Suprapubic skin (tissue), 4 donors: Measurements from ENCODE around the gene JPH3. TPM values are rescaled to one million over a fixed set of nuclear protein-coding genes. Genes with fewer than 3 reads are reported as not detected.

ENCODE experiments used
- DNase-seq, 2 donors: peaks; one replicate each; pipeline ENCODE4 v3.0.0-alpha.2; 2019; ENCODE audit warnings: low spot score in 2 of 2
- H3K27ac ChIP-seq: fragments of 200-600 bp; sonication (generic); one replicate; pipeline ENCODE4 v1.5.1; 2019
- H3K27me3 ChIP-seq: fragments of 200-600 bp; sonication (generic); one replicate; pipeline ENCODE4 v1.5.1; 2019
- H3K36me3 ChIP-seq: fragments of 200-600 bp; sonication (generic); one replicate; pipeline ENCODE4 v1.5.1; 2019
- H3K4me1 ChIP-seq: fragments of 200-600 bp; sonication (generic); one replicate; pipeline ENCODE4 v1.5.1; 2019
- H3K4me3 ChIP-seq: fragments of 200-600 bp; sonication (generic); one replicate; pipeline ENCODE4 v1.5.1; 2019; ENCODE audit warnings: mild to moderate bottlenecking
- H3K9me3 ChIP-seq: fragments of 200-600 bp; sonication (generic); one replicate; pipeline ENCODE4 v1.5.1; 2019
- CTCF ChIP-seq, 2 donors: fragments of 200-600 bp in 1 of 2; fragments of 450-650 bp in 1 of 2; sonication (generic) in 1 of 2; IDR thresholded peaks; one replicate each; pipeline ENCODE4 v1.5.1; 2016 to 2019; ENCODE audit warnings: antibody characterized with exemption in 2 of 2, mild to moderate bottlenecking in 1 of 2, moderate library complexity in 1 of 2
- EP300 ChIP-seq: sonication (generic); formaldehyde crosslinking; IDR thresholded peaks from one replicate; pipeline ENCODE4 v1.6.1; 2017; ENCODE audit warnings: antibody characterized with exemption
- POLR2A ChIP-seq, 2 donors: fragments of 450-650 bp; IDR thresholded peaks; one replicate each; pipeline ENCODE4 v1.6.1; 2017; ENCODE audit warnings: antibody characterized with exemption in 2 of 2, mild to moderate bottlenecking in 2 of 2, moderate library complexity in 2 of 2
- POLR2AphosphoS5 ChIP-seq, 3 donors: sonication (generic); formaldehyde crosslinking; IDR thresholded peaks; one replicate each; pipeline ENCODE4 v1.6.1; 2017; ENCODE audit warnings: antibody characterized with exemption in 3 of 3
- WGBS: methylation state at CpG from one replicate; pipeline ENCODE4 v1.1.5; 2018; 5-methylcytosine and 5-hydroxymethylcytosine counted together
- total RNA-seq, 4 donors: library from RNA; depleted of rRNA; stranded (reverse); fragments of >200 nt; gene quantifications; one replicate each; pipeline ENCODE4 v1.1.0, GENCODE V29; 2016

Gene JPH3
- total RNA-seq, 4 donors from 2014 or later: not detected

GRCh38 chr16:87647431-87648185 lies 45.3 kb downstream of the JPH3 start:
- no peaks in the 10 kb centered on the region for H3K9me3 ChIP-seq
- H3K27me3 ChIP-seq: peaks cover 41% of the 10 kb centered on the region
- H3K27ac ChIP-seq: no peak overlapping the region
- no peaks in the 10 kb centered on the region for H3K36me3 ChIP-seq
- WGBS: 58% methylated on average over 8 of the region's 33 CpGs
- H3K4me3 ChIP-seq: no peak overlapping the region
- peaks cover 6% of the 10 kb centered on the region for H3K4me1 ChIP-seq
- no peak for DNase-seq
- TF ChIP-seq EP300 (no peak), CTCF (IDR thresholded peaks at IDR 0.05) (no peak), POLR2AphosphoS5 (IDR thresholded peaks at IDR 0.05) (no peak), POLR2A (IDR thresholded peaks at IDR 0.05) (no peak)

- no peaks in the 10 kb centered on the region for H3K36me3 ChIP-seq
- H3K4me1 ChIP-seq: peaks cover 6% of the 10 kb centered on the region
- H3K27me3 ChIP-seq: peaks cover 41% of the 10 kb centered on the region
- H3K27ac ChIP-seq: no peak overlapping the region
- WGBS: 37% methylated on average over 23 of the region's 23 CpGs
- TF ChIP-seq CTCF (IDR thresholded peaks at IDR 0.05): no peak
- no peak for TF ChIP-seq POLR2AphosphoS5 (IDR thresholded peaks at IDR 0.05)
- no peak for TF ChIP-seq POLR2A (IDR thresholded peaks at IDR 0.05)
- TF ChIP-seq EP300: no peak
- H3K4me3 ChIP-seq: no peak overlapping the region
- DNase-seq: no peak
- H3K9me3 ChIP-seq: no peaks in the 10 kb centered on the region
Observed at GRCh38 chr16:87648236-87648635, 45.9 kb downstream of the JPH3 start.

GRCh38 chr16:87648698-87649487 lies 46.6 kb downstream of the JPH3 start:
- H3K4me1 ChIP-seq: peaks cover 6% of the 10 kb centered on the region
- H3K4me3 ChIP-seq: no peak overlapping the region
- WGBS: 71% methylated on average over 20 of the region's 29 CpGs
- peaks cover 41% of the 10 kb centered on the region for H3K27me3 ChIP-seq
- H3K27ac ChIP-seq: no peak overlapping the region
- TF ChIP-seq POLR2A (IDR thresholded peaks at IDR 0.05) (no peak), CTCF (IDR thresholded peaks at IDR 0.05) (no peak), POLR2AphosphoS5 (IDR thresholded peaks at IDR 0.05) (no peak), EP300 (no peak)
- H3K9me3 ChIP-seq: no peaks in the 10 kb centered on the region
- H3K36me3 ChIP-seq: no peaks in the 10 kb centered on the region
- DNase-seq: no peak

- Histone ChIP-seq H3K36me3 (no peaks in the 10 kb centered on the region), H3K27ac (no peak overlapping the region), H3K4me3 (no peak overlapping the region), H3K9me3 (no peaks in the 10 kb centered on the region), H3K4me1 (peaks cover 6% of the 10 kb centered on the region), H3K27me3 (peaks cover 58% of the 10 kb centered on the region)
- DNase-seq: no peak
- 89% methylated on average over 16 of the region's 17 CpGs for WGBS
- TF ChIP-seq CTCF (IDR thresholded peaks at IDR 0.05) (no peak), POLR2A (IDR thresholded peaks at IDR 0.05) (no peak), EP300 (no peak), POLR2AphosphoS5 (IDR thresholded peaks at IDR 0.05) (no peak)
Observed at GRCh38 chr16:87652386-87652785, 50.1 kb downstream of the JPH3 start.

- Histone ChIP-seq H3K27ac (no peak overlapping the region), H3K27me3 (peaks cover 54% of the 10 kb centered on the region), H3K9me3 (no peaks in the 10 kb centered on the region), H3K4me1 (peaks cover 5% of the 10 kb centered on the region), H3K4me3 (no peak overlapping the region), H3K36me3 (no peaks in the 10 kb centered on the region)
- no CpG with 5 or more reads among the region's 6 CpGs for WGBS
- DNase-seq: no peak
- no peak for TF ChIP-seq POLR2AphosphoS5 (IDR thresholded peaks at IDR 0.05)
Observed at GRCh38 chr16:87652799-87653198, 50.5 kb downstream of the JPH3 start.
